ENCODE results near the gene PSMB10. TPM values are rescaled to one million over a fixed set of nuclear protein-coding genes. Genes with fewer than 3 reads are reported as not detected.

Gene PSMB10
- total RNA-seq, 4 donors from 2014 or later = 65.6 to 100 (median 68.6) TPM

DNA sequence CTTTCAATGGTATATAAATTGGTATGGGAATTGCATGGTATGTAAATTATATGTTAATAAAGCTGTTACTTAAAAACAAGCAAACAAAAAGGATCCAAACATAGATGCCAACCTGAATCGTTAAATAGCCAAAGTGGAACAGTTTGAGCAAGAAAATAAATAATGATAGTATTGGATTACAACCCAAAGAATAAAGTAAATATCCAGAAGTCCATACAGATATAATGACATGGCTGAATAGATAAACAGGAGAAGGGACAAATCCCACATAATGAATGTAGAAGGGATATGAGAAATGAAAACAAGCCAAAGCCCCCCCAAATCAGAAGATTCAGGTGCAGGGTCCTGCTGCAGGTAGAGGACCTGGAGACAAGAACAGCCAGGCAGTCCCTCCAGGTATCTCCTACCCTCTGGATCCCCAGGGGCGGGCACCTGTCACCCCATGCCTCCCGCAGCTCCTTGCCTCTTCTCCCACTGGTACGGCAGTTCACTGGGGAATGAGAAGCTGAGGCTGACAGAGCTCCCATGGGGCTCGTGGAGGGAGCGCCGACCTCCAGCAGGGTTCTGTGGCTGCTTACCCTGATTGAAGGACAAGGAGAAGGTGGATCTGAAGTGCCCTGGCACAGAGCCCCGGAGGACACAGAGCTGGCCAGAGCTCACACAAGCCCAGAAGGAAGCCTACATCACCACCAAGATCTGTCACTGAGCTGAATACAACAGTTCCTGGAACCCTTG, 17.2 kb upstream of the PSMB10 start:
- TF ChIP-seq, protein P1, sequence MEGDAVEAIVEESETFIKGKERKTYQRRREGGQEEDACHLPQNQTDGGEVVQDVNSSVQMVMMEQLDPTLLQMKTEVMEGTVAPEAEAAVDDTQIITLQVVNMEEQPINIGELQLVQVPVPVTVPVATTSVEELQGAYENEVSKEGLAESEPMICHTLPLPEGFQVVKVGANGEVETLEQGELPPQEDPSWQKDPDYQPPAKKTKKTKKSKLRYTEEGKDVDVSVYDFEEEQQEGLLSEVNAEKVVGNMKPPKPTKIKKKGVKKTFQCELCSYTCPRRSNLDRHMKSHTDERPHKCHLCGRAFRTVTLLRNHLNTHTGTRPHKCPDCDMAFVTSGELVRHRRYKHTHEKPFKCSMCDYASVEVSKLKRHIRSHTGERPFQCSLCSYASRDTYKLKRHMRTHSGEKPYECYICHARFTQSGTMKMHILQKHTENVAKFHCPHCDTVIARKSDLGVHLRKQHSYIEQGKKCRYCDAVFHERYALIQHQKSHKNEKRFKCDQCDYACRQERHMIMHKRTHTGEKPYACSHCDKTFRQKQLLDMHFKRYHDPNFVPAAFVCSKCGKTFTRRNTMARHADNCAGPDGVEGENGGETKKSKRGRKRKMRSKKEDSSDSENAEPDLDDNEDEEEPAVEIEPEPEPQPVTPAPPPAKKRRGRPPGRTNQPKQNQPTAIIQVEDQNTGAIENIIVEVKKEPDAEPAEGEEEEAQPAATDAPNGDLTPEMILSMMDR (IDR thresholded peaks at IDR 0.05) = no peak
- no peak for TF ChIP-seq EP300 (IDR thresholded peaks at IDR 0.05; ENCODE audit: low read depth)
- TF ChIP-seq POLR2A (IDR thresholded peaks at IDR 0.05) = no peak
- no peak for TF ChIP-seq POLR2AphosphoS5 (IDR thresholded peaks at IDR 0.05)
- Histone ChIP-seq H3K9me3 (no peaks in the 10 kb centered on the region), H3K4me3 (no peak overlapping the region), H3K27ac (no peak overlapping the region), H3K36me3 (no peaks in the 10 kb centered on the region), H3K4me1 (peaks cover 0 to 8% (median under 1%) of the 10 kb centered on the region in 4 donors), H3K27me3 (no peaks in the 10 kb centered on the region)
- 82 to 83% methylated on average over 2 to 8 of the region's 8 CpGs for WGBS, 2 donors (ENCODE audit: low coverage in 1 of 2)
- in situ Hi-C loops (cut with MboI; ENCODE audit: low pct_ligation_motif_present in 1 of 4, low pct_unique_long_range_greater_than_20kb in 1 of 4, low sequenced_read_pairs in 3 of 4) = no loop called here
- intact Hi-C loops (cut with DNase I; ENCODE audit: low total_unique reads) = no loop called here
- no peak for DNase-seq

GRCh38 chr16:67951485-67951884, 14.8 kb upstream of the PSMB10 start:
- DNase-seq = no peak
- Histone ChIP-seq H3K9me3 (no peaks in the 10 kb centered on the region), H3K36me3 (no peaks in the 10 kb centered on the region), H3K27ac (peak overlapping the region in 3 of 4 donors; percentile 1 to 51 (median 5)), H3K4me1 (peaks cover 0 to 8% (median 0%) of the 10 kb centered on the region in 4 donors), H3K4me3 (no peak overlapping the region), H3K27me3 (no peaks in the 10 kb centered on the region)
- intact Hi-C loops (cut with DNase I; ENCODE audit: low total_unique reads) (no loop called here), in situ Hi-C loops (cut with MboI; ENCODE audit: low pct_ligation_motif_present in 1 of 4, low pct_unique_long_range_greater_than_20kb in 1 of 4, low sequenced_read_pairs in 3 of 4) (no loop called here)
- WGBS, 2 donors (ENCODE audit: low coverage in 1 of 2) = 68% methylated on average over 8 of the region's 12 CpGs; no CpG with 5 or more reads in 1 of the 2 donors
- TF ChIP-seq, protein P1 (IDR thresholded peaks at IDR 0.05) = no peak
- no peak for TF ChIP-seq POLR2A (IDR thresholded peaks at IDR 0.05)
- TF ChIP-seq EP300 (IDR thresholded peaks at IDR 0.05; ENCODE audit: low read depth) = no peak
- peak in 1 of 3 donors; percentile 8 for TF ChIP-seq POLR2AphosphoS5 (IDR thresholded peaks at IDR 0.05)

GRCh38 chr16:67950335-67950843, 13.7 kb upstream of the PSMB10 start:
- TF ChIP-seq, protein P1 (IDR thresholded peaks at IDR 0.05) = no peak
- Histone ChIP-seq H3K27ac (no peak overlapping the region), H3K4me1 (peaks cover 0 to 8% (median 0%) of the 10 kb centered on the region in 4 donors), H3K27me3 (no peaks in the 10 kb centered on the region), H3K4me3 (no peak overlapping the region), H3K36me3 (no peaks in the 10 kb centered on the region), H3K9me3 (no peaks in the 10 kb centered on the region)
- no peak for DNase-seq
- intact Hi-C loops (cut with DNase I; ENCODE audit: low total_unique reads) = no loop called here
- WGBS, 2 donors (ENCODE audit: low coverage in 1 of 2) = 63% methylated on average over 7 of the region's 16 CpGs; no CpG with 5 or more reads in 1 of the 2 donors
- in situ Hi-C loops (cut with MboI; ENCODE audit: low pct_ligation_motif_present in 1 of 4, low pct_unique_long_range_greater_than_20kb in 1 of 4, low sequenced_read_pairs in 3 of 4) = no loop called here

DNA sequence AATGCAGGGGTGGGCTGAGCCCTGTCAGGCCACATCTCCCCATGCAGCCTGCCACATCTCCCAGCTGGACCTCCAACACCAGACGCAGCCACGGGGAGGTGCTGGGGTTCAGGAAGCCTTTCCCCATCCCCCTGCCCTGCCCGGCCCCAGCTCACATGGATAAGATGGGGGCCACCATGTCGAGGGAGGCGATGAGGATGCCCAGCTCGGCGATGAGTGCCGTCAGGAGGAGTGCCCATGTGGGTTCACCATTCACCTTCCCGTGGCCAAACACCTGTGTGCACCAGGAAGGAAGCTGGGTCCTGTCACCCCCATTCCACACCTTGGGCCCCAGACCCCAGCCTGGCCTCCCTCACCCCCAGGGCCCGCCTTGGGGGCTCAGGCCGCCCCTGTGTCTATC, 13.0 kb upstream of the PSMB10 start:
- no peaks in the 10 kb centered on the region for H3K36me3 ChIP-seq
- in situ Hi-C loops (cut with MboI; ENCODE audit: low pct_ligation_motif_present in 1 of 4, low pct_unique_long_range_greater_than_20kb in 1 of 4, low sequenced_read_pairs in 3 of 4) (no loop called here), intact Hi-C loops (cut with DNase I; ENCODE audit: low total_unique reads) (no loop called here)
- H3K4me1 ChIP-seq = peaks cover 1 to 13% (median 3%) of the 10 kb centered on the region in 4 donors
- no peak overlapping the region for H3K27ac ChIP-seq
- no peak for DNase-seq
- H3K4me3 ChIP-seq = no peak overlapping the region
- no peaks in the 10 kb centered on the region for H3K9me3 ChIP-seq
- WGBS, 2 donors (ENCODE audit: low coverage in 1 of 2) = 90% methylated on average over 11 of the region's 11 CpGs; no CpG with 5 or more reads in 1 of the 2 donors
- TF ChIP-seq EP300 (IDR thresholded peaks at IDR 0.05; ENCODE audit: low read depth) (no peak), POLR2A (IDR thresholded peaks at IDR 0.05) (no peak), POLR2AphosphoS5 (IDR thresholded peaks at IDR 0.05) (no peak)
- TF ChIP-seq, protein P1 (IDR thresholded peaks at IDR 0.05) = no peak
- no peaks in the 10 kb centered on the region for H3K27me3 ChIP-seq
